DND-41 (cell line): ENCODE measurements around the gene TTLL11.

Source experiments
- EZH2 ChIP-seq: IDR thresholded peaks from 3 replicates; pipeline ENCODE4 v1.6.1; 2012; ENCODE audit warnings: borderline replicate concordance, low read depth, mild to moderate bottlenecking, moderate library complexity, low read length, inconsistent platforms; ENCODE audit not compliant: severe bottlenecking
- TF ChIP-seq, protein P1 (sequence below): IDR thresholded peaks from 2 replicates; pipeline ENCODE4 v1.5.1; 2012; ENCODE audit warnings: borderline replicate concordance, low read length, moderate library complexity, mild to moderate bottlenecking; ENCODE audit not compliant: poor library complexity, severe bottlenecking; ENCODE audit errors: extremely low read depth

DNA sequence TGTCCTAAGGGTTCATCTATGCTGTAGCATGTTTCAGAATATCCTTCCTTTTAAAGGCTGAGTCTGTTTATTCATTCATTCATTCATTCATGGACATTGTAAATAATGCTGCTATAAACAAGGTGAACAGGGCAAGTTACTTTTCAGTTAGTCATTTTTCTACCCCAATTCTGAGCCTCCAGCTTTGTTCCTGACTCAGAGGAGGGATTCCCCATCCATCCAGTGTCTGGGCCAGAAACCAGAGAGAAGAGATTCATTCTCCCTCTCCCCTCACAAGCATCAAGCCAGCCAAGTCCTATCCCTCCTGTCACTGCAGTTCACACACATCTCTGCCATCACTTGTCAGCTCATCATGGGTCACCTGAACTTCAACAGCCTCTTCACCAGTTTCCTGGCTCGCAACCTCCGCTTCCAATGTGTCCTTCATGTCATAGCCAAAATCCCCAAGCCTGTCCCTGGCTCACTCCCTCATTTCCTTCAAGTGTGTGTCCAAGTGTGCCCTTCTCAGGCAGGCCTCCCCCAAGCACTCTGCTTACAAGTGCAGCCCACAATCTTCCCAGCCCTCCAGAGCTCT is 203.0 kb downstream of the TTLL11 start:
- TF ChIP-seq, protein P1, sequence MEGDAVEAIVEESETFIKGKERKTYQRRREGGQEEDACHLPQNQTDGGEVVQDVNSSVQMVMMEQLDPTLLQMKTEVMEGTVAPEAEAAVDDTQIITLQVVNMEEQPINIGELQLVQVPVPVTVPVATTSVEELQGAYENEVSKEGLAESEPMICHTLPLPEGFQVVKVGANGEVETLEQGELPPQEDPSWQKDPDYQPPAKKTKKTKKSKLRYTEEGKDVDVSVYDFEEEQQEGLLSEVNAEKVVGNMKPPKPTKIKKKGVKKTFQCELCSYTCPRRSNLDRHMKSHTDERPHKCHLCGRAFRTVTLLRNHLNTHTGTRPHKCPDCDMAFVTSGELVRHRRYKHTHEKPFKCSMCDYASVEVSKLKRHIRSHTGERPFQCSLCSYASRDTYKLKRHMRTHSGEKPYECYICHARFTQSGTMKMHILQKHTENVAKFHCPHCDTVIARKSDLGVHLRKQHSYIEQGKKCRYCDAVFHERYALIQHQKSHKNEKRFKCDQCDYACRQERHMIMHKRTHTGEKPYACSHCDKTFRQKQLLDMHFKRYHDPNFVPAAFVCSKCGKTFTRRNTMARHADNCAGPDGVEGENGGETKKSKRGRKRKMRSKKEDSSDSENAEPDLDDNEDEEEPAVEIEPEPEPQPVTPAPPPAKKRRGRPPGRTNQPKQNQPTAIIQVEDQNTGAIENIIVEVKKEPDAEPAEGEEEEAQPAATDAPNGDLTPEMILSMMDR = no peak
- no peak for TF ChIP-seq EZH2
